CD8-positive, alpha-beta memory T cell (primary cell): Measurements from ENCODE around the gene TAF9. TPM values are rescaled to one million over a fixed set of nuclear protein-coding genes. Genes with fewer than 3 reads are reported as not detected.

ENCODE experiments used
- CTCF ChIA-PET: fragments of 350-600 bp; sonication (Branson Sonifier 250); formaldehyde crosslinking; loops from one replicate; lab custom pipeline; 2021; ENCODE audit warnings: antibody characterized with exemption; lab: Charles Lee
- POLR2A ChIA-PET: fragments of 350-600 bp; sonication (Branson Sonifier 250); formaldehyde crosslinking; loops from one replicate; lab custom pipeline; 2021; ENCODE audit warnings: antibody characterized with exemption; lab: Charles Lee
- DNase-seq, 5 donors: peaks; one replicate each; pipeline versions ENCODE4 v3.0.0 to v3.0.0-alpha.2; 2020 to 2022; ENCODE audit warnings: mixed read lengths in 1 of 5
- H3K27ac ChIP-seq: one replicate; pipeline ENCODE4 v1.7.0; 2013; ENCODE audit warnings: low read depth, mild to moderate bottlenecking, low read length, moderate library complexity
- H3K27me3 ChIP-seq: 2 replicates; pipeline ENCODE4 v1.7.0; 2013; ENCODE audit warnings: low read length, mild to moderate bottlenecking; ENCODE audit not compliant: insufficient read depth, poor library complexity, severe bottlenecking
- H3K36me3 ChIP-seq: 2 replicates; pipeline ENCODE4 v1.7.0; 2013; ENCODE audit warnings: mild to moderate bottlenecking, low read length, moderate library complexity; ENCODE audit not compliant: insufficient read depth
- H3K4me1 ChIP-seq: 2 replicates; pipeline ENCODE4 v1.7.0; 2013; ENCODE audit warnings: mild to moderate bottlenecking, low read length, moderate library complexity; ENCODE audit not compliant: insufficient read depth
- H3K4me3 ChIP-seq: 2 replicates; pipeline ENCODE4 v1.7.0; 2013; ENCODE audit warnings: mild to moderate bottlenecking, low read length
- H3K9me3 ChIP-seq: 2 replicates; pipeline ENCODE4 v1.7.0; 2013; ENCODE audit warnings: mild to moderate bottlenecking, low read length
- H3K27ac Mint-ChIP-seq, 8 donors: one replicate each; pipeline ENCODE4 v1.8.0; 2020 to 2021; ENCODE audit warnings: mixed read lengths in 8 of 8, mild to moderate bottlenecking in 6 of 8, inconsistent platforms in 3 of 8, moderate library complexity in 3 of 8
- H3K27me3 Mint-ChIP-seq, 2 donors: one replicate each; pipeline ENCODE4 v1.8.0; 2020 to 2021; ENCODE audit warnings: mixed read lengths in 2 of 2, mild to moderate bottlenecking in 1 of 2, moderate library complexity in 1 of 2
- H3K36me3 Mint-ChIP-seq, 3 donors: one replicate each; pipeline ENCODE4 v1.8.0; 2020 to 2021; ENCODE audit warnings: mixed read lengths in 3 of 3, inconsistent platforms in 1 of 3, mild to moderate bottlenecking in 1 of 3
- H3K4me1 Mint-ChIP-seq, 3 donors: one replicate each; pipeline ENCODE4 v1.8.0; 2020 to 2021; ENCODE audit warnings: mixed read lengths in 3 of 3, inconsistent platforms in 1 of 3, mild to moderate bottlenecking in 1 of 3
- H3K4me3 Mint-ChIP-seq, 7 donors: one replicate each; pipeline ENCODE4 v1.8.0; 2020 to 2021; ENCODE audit warnings: mixed read lengths in 7 of 7, mild to moderate bottlenecking in 6 of 7, moderate library complexity in 4 of 7, inconsistent platforms in 2 of 7
- H3K9me3 Mint-ChIP-seq, 5 donors: one replicate each; pipeline ENCODE4 v1.8.0; 2020 to 2022; ENCODE audit warnings: mixed read lengths in 5 of 5, mild to moderate bottlenecking in 3 of 5, moderate library complexity in 2 of 5, inconsistent platforms in 1 of 5
- polyA plus RNA-seq: library from polyadenylated mRNA; unstranded; fragments of 300-500 nt; fragmentation: Illumina TruSeq; gene quantifications from one replicate; pipeline ENCODE4 v1.2.3, GENCODE V29; 2021
- total RNA-seq, 2 experiments: library from RNA; stranded (reverse); gene quantifications; one replicate each; pipeline ENCODE4 v1.2.3, GENCODE V29; 2021

Gene TAF9
- total and polyA plus RNA-seq, 3 experiments from 2014 or later = 70.2 to 95.0 (median 70.5) TPM

DNA sequence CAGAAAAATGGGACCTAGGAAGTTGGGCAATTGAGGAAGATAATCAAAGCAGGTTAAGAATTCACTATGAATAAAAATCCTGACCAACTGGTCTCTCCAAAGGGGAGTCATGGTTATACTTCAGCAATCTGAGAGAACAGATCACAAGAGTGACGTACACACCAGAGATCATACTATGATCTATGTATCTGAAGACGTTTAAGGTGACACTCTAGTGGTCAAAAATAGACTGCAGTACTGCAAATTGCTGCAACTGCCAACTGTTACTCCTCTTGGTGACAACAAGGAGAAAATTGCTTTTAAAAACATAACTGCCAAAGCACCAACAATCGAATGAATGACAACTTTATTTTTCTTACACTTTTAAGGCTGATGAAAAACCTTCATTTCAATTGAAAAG is 4.9 kb downstream of the TAF9 start:
- Mint-ChIP-seq H3K4me1 (peaks cover 27 to 59% (median 54%) of the 10 kb centered on the region in 3 donors), H3K4me3 (peak overlapping the region in 1 of 7 donors; percentile 63), H3K36me3 (peaks cover 3 to 59% (median 17%) of the 10 kb centered on the region in 3 donors), H3K9me3 (peaks cover 0 to 2% (median 0%) of the 10 kb centered on the region in 5 donors), H3K27me3 (no peaks in the 10 kb centered on the region), H3K27ac (peak overlapping the region in 2 of 8 donors; percentile 72 to 73)
- H3K9me3 ChIP-seq = no peaks in the 10 kb centered on the region
- peak in 1 of 5 donors; percentile 16 for DNase-seq
- no peak overlapping the region for H3K27ac ChIP-seq
- peaks cover 14% of the 10 kb centered on the region for H3K4me1 ChIP-seq
- POLR2A ChIA-PET = no interaction called here
- H3K36me3 ChIP-seq = peaks cover 23% of the 10 kb centered on the region
- no peak overlapping the region for H3K4me3 ChIP-seq
- CTCF ChIA-PET = interaction anchor here (1.0 kb wide), 1 partner anchor 40 kb away, joined by 3 read pairs; no protein-coding TSS in a partner anchor
- no peaks in the 10 kb centered on the region for H3K27me3 ChIP-seq

DNA sequence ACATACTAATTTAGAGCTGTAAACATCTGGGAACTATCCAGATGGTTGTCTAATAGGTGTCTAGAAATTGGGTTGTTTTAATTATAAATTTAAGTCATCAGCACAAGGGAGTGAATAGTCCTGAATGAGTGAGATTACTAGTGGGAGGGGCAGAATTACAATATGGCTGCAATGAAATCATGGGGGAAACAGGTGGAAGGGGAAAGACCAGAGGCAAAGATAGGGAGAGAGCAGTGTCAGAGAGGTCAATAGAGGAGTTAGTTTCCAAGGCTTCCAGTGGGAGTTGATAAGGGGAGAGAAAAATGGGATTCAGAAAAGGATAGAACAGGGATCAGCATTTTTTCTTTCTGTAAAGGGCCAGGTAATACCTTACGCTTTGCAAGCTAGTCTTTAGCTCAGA is 8.9 kb downstream of the TAF9 start:
- no peak for DNase-seq
- Mint-ChIP-seq H3K27ac (peak overlapping the region in 4 of 8 donors; percentile 27 to 66 (median 54)), H3K9me3 (no peaks in the 10 kb centered on the region), H3K27me3 (no peaks in the 10 kb centered on the region), H3K36me3 (peaks cover 3 to 59% (median 19%) of the 10 kb centered on the region in 3 donors), H3K4me1 (peaks cover 14 to 49% (median 41%) of the 10 kb centered on the region in 3 donors), H3K4me3 (no peak overlapping the region)
- Histone ChIP-seq H3K4me3 (no peak overlapping the region), H3K27me3 (no peaks in the 10 kb centered on the region), H3K9me3 (no peaks in the 10 kb centered on the region), H3K4me1 (no peaks in the 10 kb centered on the region), H3K27ac (no peak overlapping the region), H3K36me3 (peaks cover 16% of the 10 kb centered on the region)
- POLR2A ChIA-PET = no interaction called here
- CTCF ChIA-PET = no interaction called here

- Mint-ChIP-seq H3K36me3 (peaks cover 0 to 55% (median 17%) of the 10 kb centered on the region in 3 donors), H3K27ac (peak overlapping the region in 3 of 8 donors; percentile 11 to 27 (median 14)), H3K9me3 (no peaks in the 10 kb centered on the region), H3K27me3 (no peaks in the 10 kb centered on the region), H3K4me3 (no peak overlapping the region), H3K4me1 (peaks cover 12 to 42% (median 36%) of the 10 kb centered on the region in 3 donors)
- POLR2A ChIA-PET = no interaction called here
- no peaks in the 10 kb centered on the region for H3K9me3 ChIP-seq
- no peak for DNase-seq
- H3K4me3 ChIP-seq = no peak overlapping the region
- H3K36me3 ChIP-seq = peaks cover 10% of the 10 kb centered on the region
- H3K27me3 ChIP-seq = no peaks in the 10 kb centered on the region
- H3K4me1 ChIP-seq = no peaks in the 10 kb centered on the region
- H3K27ac ChIP-seq = no peak overlapping the region
- CTCF ChIA-PET = no interaction called here
Observed at GRCh38 chr5:69359699-69360098, 9.6 kb downstream of the TAF9 start.

DNA sequence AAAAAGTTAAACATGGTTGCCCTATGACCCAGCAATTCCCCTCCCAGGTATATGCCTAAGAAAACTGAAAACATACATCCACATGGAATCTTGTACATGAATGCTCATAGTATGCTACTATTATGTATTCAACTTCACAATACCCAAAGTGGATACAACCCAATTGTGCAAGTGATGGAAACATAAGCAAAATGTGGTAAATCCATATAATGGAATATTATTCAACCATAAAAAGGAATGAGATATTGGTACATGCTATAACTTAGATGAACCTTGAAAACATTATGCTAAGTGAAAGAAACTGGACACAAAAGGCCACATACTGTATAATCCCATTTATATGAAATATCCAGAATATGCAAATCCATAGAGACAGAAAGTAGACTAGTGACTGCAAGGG is 18.7 kb downstream of the TAF9 start:
- Histone ChIP-seq H3K9me3 (no peaks in the 10 kb centered on the region), H3K36me3 (peaks cover 9% of the 10 kb centered on the region), H3K4me3 (no peak overlapping the region), H3K27ac (no peak overlapping the region), H3K4me1 (no peaks in the 10 kb centered on the region), H3K27me3 (no peaks in the 10 kb centered on the region)
- POLR2A ChIA-PET = no interaction called here
- Mint-ChIP-seq H3K9me3 (no peaks in the 10 kb centered on the region), H3K4me3 (no peak overlapping the region), H3K27me3 (no peaks in the 10 kb centered on the region), H3K4me1 (peaks cover 2 to 3% (median 2%) of the 10 kb centered on the region in 3 donors), H3K27ac (no peak overlapping the region), H3K36me3 (peaks cover 8 to 38% (median 18%) of the 10 kb centered on the region in 3 donors)
- DNase-seq = no peak
- CTCF ChIA-PET = no interaction called here

- Histone ChIP-seq H3K27ac (no peak overlapping the region), H3K36me3 (no peaks in the 10 kb centered on the region), H3K4me3 (no peak overlapping the region), H3K4me1 (no peaks in the 10 kb centered on the region), H3K27me3 (no peaks in the 10 kb centered on the region), H3K9me3 (no peaks in the 10 kb centered on the region)
- H3K27ac Mint-ChIP-seq = no peak overlapping the region
- no peak for DNase-seq
- CTCF ChIA-PET = no interaction called here
- H3K36me3 Mint-ChIP-seq = no peaks in the 10 kb centered on the region
- H3K4me3 Mint-ChIP-seq = no peak overlapping the region
- H3K4me1 Mint-ChIP-seq = no peaks in the 10 kb centered on the region
- H3K27me3 Mint-ChIP-seq = no peaks in the 10 kb centered on the region
- peaks cover 0 to 3% (median 0%) of the 10 kb centered on the region in 5 donors for H3K9me3 Mint-ChIP-seq
- POLR2A ChIA-PET = no interaction called here
Observed at GRCh38 chr5:69343083-69343482, 26.2 kb downstream of the TAF9 start.

DNA sequence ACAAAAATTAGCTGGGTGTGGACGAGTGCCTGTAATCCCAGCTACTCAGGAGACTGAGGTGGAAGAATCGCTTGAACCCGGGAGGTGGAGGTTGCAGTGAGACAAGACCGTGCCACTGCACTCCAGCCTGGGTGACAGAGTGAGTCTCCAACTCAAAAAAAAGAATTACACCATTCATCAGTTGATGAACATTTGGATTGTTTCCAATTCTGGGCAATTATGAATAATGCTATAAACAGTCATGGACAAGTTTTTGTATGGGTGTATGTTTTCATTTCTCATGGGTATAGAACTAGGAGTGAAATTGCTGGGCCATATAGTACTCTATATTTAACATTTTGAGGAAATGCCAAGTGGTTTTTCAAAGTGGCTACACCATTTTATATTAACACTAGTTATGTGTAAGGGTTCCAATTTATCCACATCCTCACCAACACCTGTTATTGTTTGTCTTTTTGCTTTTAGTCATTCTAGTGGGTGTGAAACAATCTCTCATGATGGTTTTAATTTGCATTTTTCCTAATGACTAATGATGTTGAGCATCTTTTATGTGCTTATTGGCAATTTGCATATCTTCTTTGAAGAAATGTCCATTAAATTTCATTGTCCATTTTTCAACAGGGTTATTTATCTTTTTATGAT is 27.7 kb downstream of the TAF9 start:
- H3K27ac ChIP-seq = no peak overlapping the region
- no peak for DNase-seq
- no peak overlapping the region for H3K4me3 ChIP-seq
- ChIA-PET CTCF (no interaction called here), POLR2A (no interaction called here)
- H3K36me3 Mint-ChIP-seq = no peaks in the 10 kb centered on the region
- H3K36me3 ChIP-seq = no peaks in the 10 kb centered on the region
- no peaks in the 10 kb centered on the region for H3K4me1 ChIP-seq
- H3K9me3 Mint-ChIP-seq = peaks cover 0 to 3% (median 0%) of the 10 kb centered on the region in 5 donors
- no peaks in the 10 kb centered on the region for H3K27me3 Mint-ChIP-seq
- H3K4me1 Mint-ChIP-seq = no peaks in the 10 kb centered on the region
- H3K4me3 Mint-ChIP-seq = no peak overlapping the region
- H3K27me3 ChIP-seq = no peaks in the 10 kb centered on the region
- no peaks in the 10 kb centered on the region for H3K9me3 ChIP-seq
- H3K27ac Mint-ChIP-seq = no peak overlapping the region

GRCh38 chr5:69335341-69335935 is 33.9 kb downstream of the TAF9 start:
- ChIA-PET POLR2A (interaction anchor here (0.7 kb wide), 1 partner anchor 257 kb away, joined by 8 read pairs; no protein-coding TSS in a partner anchor), CTCF (interaction anchor here (0.5 to 2.2 kb wide), 9 partner anchors 12 to 245 kb away, joined by 3 to 11 read pairs (median 5); partner anchors contain the start of genes CDK7 and SLC30A5)
- Histone ChIP-seq H3K9me3 (no peaks in the 10 kb centered on the region), H3K36me3 (no peaks in the 10 kb centered on the region), H3K4me1 (peaks cover 18% of the 10 kb centered on the region), H3K4me3 (no peak overlapping the region), H3K27ac (no peak overlapping the region), H3K27me3 (no peaks in the 10 kb centered on the region)
- DNase-seq = no peak
- Mint-ChIP-seq H3K27me3 (peaks cover 0 to 1% of the 10 kb centered on the region in 2 donors), H3K4me1 (peaks cover 12 to 22% (median 20%) of the 10 kb centered on the region in 3 donors), H3K4me3 (peak overlapping the region in 1 of 7 donors; percentile 55), H3K36me3 (peaks cover 2 to 7% (median 4%) of the 10 kb centered on the region in 3 donors), H3K27ac (peak overlapping the region in 2 of 8 donors; percentile 5 to 48), H3K9me3 (no peaks in the 10 kb centered on the region)

DNA sequence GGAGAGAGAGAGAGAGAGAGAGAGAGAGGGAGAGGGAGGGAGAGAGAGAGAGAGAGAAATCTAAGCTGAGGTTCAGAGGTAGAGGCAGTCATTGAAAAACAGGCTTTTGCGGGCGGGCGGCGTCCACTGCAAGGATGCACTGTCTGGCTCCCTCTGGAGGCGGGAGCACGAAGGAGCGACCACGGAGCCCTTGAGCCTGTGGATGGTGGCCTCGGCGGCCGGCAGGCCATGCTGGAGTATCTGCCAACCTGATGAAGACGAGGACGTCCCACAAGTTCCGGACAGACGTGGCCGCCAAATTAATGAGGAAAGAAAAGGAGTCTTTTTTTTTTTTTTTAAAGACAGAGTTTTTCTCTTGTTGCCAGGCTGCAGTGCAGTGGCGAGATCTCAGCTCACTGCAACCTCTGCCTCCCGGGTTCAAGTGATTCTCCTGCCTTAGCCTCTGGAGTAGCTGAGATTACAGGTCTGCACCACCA is 34.5 kb downstream of the TAF9 start:
- H3K36me3 Mint-ChIP-seq = peaks cover 3 to 7% (median 4%) of the 10 kb centered on the region in 3 donors
- H3K9me3 Mint-ChIP-seq = no peaks in the 10 kb centered on the region
- peak overlapping the region in 6 of 7 donors; percentile 6 to 70 (median 58) for H3K4me3 Mint-ChIP-seq
- Histone ChIP-seq H3K4me1 (peaks cover 18% of the 10 kb centered on the region), H3K4me3 (no peak overlapping the region), H3K36me3 (no peaks in the 10 kb centered on the region), H3K27ac (no peak overlapping the region), H3K27me3 (no peaks in the 10 kb centered on the region), H3K9me3 (no peaks in the 10 kb centered on the region)
- POLR2A ChIA-PET = interaction anchor here (0.7 kb wide), 1 partner anchor 257 kb away, joined by 8 read pairs; no protein-coding TSS in a partner anchor
- peaks cover 0 to 1% of the 10 kb centered on the region in 2 donors for H3K27me3 Mint-ChIP-seq
- peak; percentile 58 to 82 (median 63) for DNase-seq
- peak overlapping the region in 6 of 8 donors; percentile 34 to 84 (median 78) for H3K27ac Mint-ChIP-seq
- CTCF ChIA-PET = interaction anchor here (0.6 to 2.2 kb wide), 12 partner anchors 12 to 894 kb away, joined by 3 to 11 read pairs (median 4); partner anchors contain the start of genes CDK7 and SLC30A5
- peaks cover 12 to 22% (median 20%) of the 10 kb centered on the region in 3 donors for H3K4me1 Mint-ChIP-seq
